Mesendoderm (in vitro differentiated cells): ENCODE results near the gene CPT1A.

ENCODE experiments used
- DNase-seq: peaks from one replicate; pipeline ENCODE4 v3.0.0; 2013
- H2AK5ac ChIP-seq: 2 replicates; pipeline ENCODE4 v1.6.1; 2013; ENCODE audit warnings: low read length, inconsistent platforms
- H2BK120ac ChIP-seq: 2 replicates; pipeline ENCODE4 v1.6.1; 2013; ENCODE audit warnings: low read depth, mild to moderate bottlenecking, low read length, moderate library complexity, mixed read lengths
- H2BK15ac ChIP-seq: replicated peaks from 2 replicates; pipeline ENCODE4 v1.6.1; 2013; ENCODE audit warnings: low read depth, mild to moderate bottlenecking, moderate library complexity
- H2BK5ac ChIP-seq: 2 replicates; pipeline ENCODE4 v1.6.1; 2013; ENCODE audit warnings: low read length, inconsistent platforms
- H3K18ac ChIP-seq: 2 replicates; pipeline ENCODE4 v1.6.1; 2013; ENCODE audit warnings: mild to moderate bottlenecking, low read length, mixed read lengths
- H3K23ac ChIP-seq: one replicate; pipeline ENCODE4 v1.6.1; 2013; ENCODE audit warnings: low read length
- H3K27ac ChIP-seq: 2 replicates; pipeline ENCODE4 v1.5.1; 2013; ENCODE audit warnings: low read depth, mild to moderate bottlenecking, inconsistent platforms, low read length, moderate library complexity
- H3K27me3 ChIP-seq: 2 replicates; pipeline ENCODE4 v1.6.1; 2013; ENCODE audit warnings: low read length, control low read depth, mild to moderate bottlenecking, inconsistent platforms; ENCODE audit not compliant: insufficient read depth, poor library complexity
- H3K36me3 ChIP-seq: 2 replicates; pipeline ENCODE4 v1.6.1; 2013; ENCODE audit warnings: low read length, inconsistent platforms; ENCODE audit not compliant: control insufficient read depth, insufficient read depth
- H3K4ac ChIP-seq: one replicate; pipeline ENCODE4 v1.6.1; 2013; ENCODE audit warnings: low read depth, mild to moderate bottlenecking, low read length, moderate library complexity
- H3K4me1 ChIP-seq: 2 replicates; pipeline ENCODE4 v1.6.1; 2013; ENCODE audit warnings: low read depth, low read length, inconsistent platforms; ENCODE audit not compliant: control insufficient read depth
- H3K4me2 ChIP-seq: 2 replicates; pipeline ENCODE4 v1.6.1; 2013; ENCODE audit warnings: low read length
- H3K4me3 ChIP-seq: 2 replicates; pipeline ENCODE4 v1.5.1; 2013; ENCODE audit warnings: mild to moderate bottlenecking, low read length
- H3K56ac ChIP-seq: one replicate; pipeline ENCODE4 v1.6.1; 2013; ENCODE audit warnings: low read length
- H3K79me1 ChIP-seq: 2 replicates; pipeline ENCODE4 v1.6.1; 2013; ENCODE audit warnings: low read length, inconsistent platforms
- H3K79me2 ChIP-seq: 2 replicates; pipeline ENCODE4 v1.6.1; 2013; ENCODE audit warnings: mild to moderate bottlenecking, low read length; ENCODE audit not compliant: control insufficient read depth, insufficient read depth
- H3K9ac ChIP-seq: 2 replicates; pipeline ENCODE4 v1.6.1; 2013; ENCODE audit warnings: low read length, inconsistent platforms
- H4K5ac ChIP-seq: one replicate; pipeline ENCODE4 v1.6.1; 2013; ENCODE audit warnings: low read length
- H4K8ac ChIP-seq: one replicate; pipeline ENCODE4 v1.6.1; 2013; ENCODE audit warnings: low read depth, mild to moderate bottlenecking, control low read depth, low read length, moderate library complexity
- WGBS: extraction: QIAGEN DNeasy Blood & Tissue Kit; methylation state at CpG from one replicate; pipeline ENCODE4 v1.1.7; 2013; ENCODE audit warnings: low lambda C conversion rate, missing lambda C conversion rate; ENCODE audit not compliant: insufficient coverage; ENCODE audit errors: extremely low coverage; 5-methylcytosine and 5-hydroxymethylcytosine counted together

CPT1A gene

GRCh38 chr11:68772936-68773335 lies 68.8 kb downstream of the CPT1A start:
- H3K4me3 ChIP-seq: no peak overlapping the region
- no peak overlapping the region for H3K56ac ChIP-seq
- H3K4me2 ChIP-seq: no peak overlapping the region
- no peak overlapping the region for H3K9ac ChIP-seq
- H3K27ac ChIP-seq: no peak overlapping the region
- DNase-seq: no peak
- H2AK5ac ChIP-seq: no peak overlapping the region
- no CpG with 5 or more reads among the region's 20 CpGs for WGBS
- no peak overlapping the region for H3K23ac ChIP-seq
- H3K79me2 ChIP-seq: no peaks in the 10 kb centered on the region
- no peak overlapping the region for H2BK120ac ChIP-seq
- no peak overlapping the region for H2BK15ac ChIP-seq
- peaks cover 2% of the 10 kb centered on the region for H3K36me3 ChIP-seq
- H3K18ac ChIP-seq: no peak overlapping the region
- H3K4me1 ChIP-seq: no peaks in the 10 kb centered on the region
- no peak overlapping the region for H4K8ac ChIP-seq
- no peak overlapping the region for H2BK5ac ChIP-seq
- no peaks in the 10 kb centered on the region for H3K27me3 ChIP-seq
- H3K4ac ChIP-seq: no peak overlapping the region
- no peaks in the 10 kb centered on the region for H3K79me1 ChIP-seq
- no peak overlapping the region for H4K5ac ChIP-seq

GRCh38 chr11:68770781-68771180 lies 70.9 kb downstream of the CPT1A start:
- no peaks in the 10 kb centered on the region for H3K79me1 ChIP-seq
- H3K4me2 ChIP-seq: no peak overlapping the region
- no peak for DNase-seq
- H3K27ac ChIP-seq: no peak overlapping the region
- peaks cover 2% of the 10 kb centered on the region for H3K36me3 ChIP-seq
- H4K5ac ChIP-seq: no peak overlapping the region
- H3K4me3 ChIP-seq: no peak overlapping the region
- H2AK5ac ChIP-seq: no peak overlapping the region
- WGBS: no CpG with 5 or more reads among the region's 12 CpGs
- no peaks in the 10 kb centered on the region for H3K27me3 ChIP-seq
- H4K8ac ChIP-seq: no peak overlapping the region
- H3K79me2 ChIP-seq: no peaks in the 10 kb centered on the region
- H3K18ac ChIP-seq: no peak overlapping the region
- no peak overlapping the region for H2BK15ac ChIP-seq
- H3K4ac ChIP-seq: no peak overlapping the region
- no peak overlapping the region for H2BK120ac ChIP-seq
- no peak overlapping the region for H3K56ac ChIP-seq
- no peaks in the 10 kb centered on the region for H3K4me1 ChIP-seq
- H3K23ac ChIP-seq: no peak overlapping the region
- no peak overlapping the region for H3K9ac ChIP-seq
- H2BK5ac ChIP-seq: no peak overlapping the region

DNA sequence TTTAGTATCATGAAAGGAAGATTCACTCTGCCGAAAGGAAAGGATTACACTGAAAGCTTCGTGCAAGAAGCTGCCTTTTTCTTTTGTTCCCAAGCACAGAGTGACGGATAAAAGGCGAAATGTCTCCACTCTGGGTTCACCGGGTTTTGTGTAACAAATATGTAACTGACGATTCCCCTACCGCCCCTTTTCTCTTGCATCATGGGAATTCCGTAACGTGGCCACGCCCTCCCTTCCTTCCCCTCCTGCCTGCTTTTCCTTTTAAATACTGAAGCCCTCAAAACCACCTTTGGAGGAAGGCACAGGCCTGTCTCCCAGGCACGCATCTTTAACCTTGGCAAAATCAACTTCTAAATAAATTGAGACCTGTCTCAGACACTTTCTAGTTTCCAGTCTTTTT lies 74.0 kb downstream of the CPT1A start:
- no peak overlapping the region for H3K23ac ChIP-seq
- H4K5ac ChIP-seq: no peak overlapping the region
- no peak for DNase-seq
- H3K56ac ChIP-seq: no peak overlapping the region
- no peak overlapping the region for H2BK5ac ChIP-seq
- no peak overlapping the region for H3K4me2 ChIP-seq
- no peak overlapping the region for H3K27ac ChIP-seq
- no peaks in the 10 kb centered on the region for H3K4me1 ChIP-seq
- no peaks in the 10 kb centered on the region for H3K27me3 ChIP-seq
- no CpG with 5 or more reads among the region's 11 CpGs for WGBS
- no peak overlapping the region for H2BK15ac ChIP-seq
- H2BK120ac ChIP-seq: no peak overlapping the region
- H3K36me3 ChIP-seq: peaks cover 2% of the 10 kb centered on the region
- no peaks in the 10 kb centered on the region for H3K79me1 ChIP-seq
- H3K18ac ChIP-seq: no peak overlapping the region
- H3K4me3 ChIP-seq: no peak overlapping the region
- no peaks in the 10 kb centered on the region for H3K79me2 ChIP-seq
- no peak overlapping the region for H2AK5ac ChIP-seq
- no peak overlapping the region for H3K9ac ChIP-seq
- no peak overlapping the region for H4K8ac ChIP-seq
- no peak overlapping the region for H3K4ac ChIP-seq

- no peak overlapping the region for H3K4me2 ChIP-seq
- no peak overlapping the region for H2BK5ac ChIP-seq
- H4K5ac ChIP-seq: no peak overlapping the region
- no peak overlapping the region for H2BK120ac ChIP-seq
- H3K27me3 ChIP-seq: no peaks in the 10 kb centered on the region
- H3K4me3 ChIP-seq: no peak overlapping the region
- no peak for DNase-seq
- no peak overlapping the region for H2AK5ac ChIP-seq
- H4K8ac ChIP-seq: no peak overlapping the region
- H3K4me1 ChIP-seq: no peaks in the 10 kb centered on the region
- no peak overlapping the region for H3K56ac ChIP-seq
- no peaks in the 10 kb centered on the region for H3K79me2 ChIP-seq
- H3K4ac ChIP-seq: no peak overlapping the region
- WGBS: no CpG with 5 or more reads among the region's 8 CpGs
- no peak overlapping the region for H3K9ac ChIP-seq
- no peaks in the 10 kb centered on the region for H3K79me1 ChIP-seq
- H3K27ac ChIP-seq: no peak overlapping the region
- H3K36me3 ChIP-seq: peaks cover 2% of the 10 kb centered on the region
- H3K23ac ChIP-seq: no peak overlapping the region
- no peak overlapping the region for H3K18ac ChIP-seq
- H2BK15ac ChIP-seq: no peak overlapping the region
Measured at GRCh38 chr11:68766786-68767185, 74.9 kb downstream of the CPT1A start.

DNA sequence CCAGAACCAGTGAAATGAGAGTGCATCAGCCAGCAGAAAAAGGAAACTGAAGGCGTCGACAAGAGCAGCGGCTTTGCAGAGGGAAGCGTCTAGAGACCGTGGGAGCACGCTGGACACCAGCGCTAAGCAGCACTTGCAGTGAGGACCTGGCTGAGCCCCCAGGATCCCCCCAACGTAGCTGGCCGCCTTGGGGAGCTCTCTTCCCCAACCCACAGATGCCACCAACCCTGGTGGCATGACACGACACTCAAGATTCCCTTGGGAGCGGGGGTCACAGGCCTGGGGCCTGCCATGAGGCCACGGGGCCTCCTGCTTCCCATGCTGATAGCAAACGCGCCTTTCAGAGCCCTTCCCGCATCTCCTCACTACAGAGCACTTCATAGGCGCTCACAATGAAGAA lies 77.0 kb downstream of the CPT1A start:
- no peak overlapping the region for H2BK120ac ChIP-seq
- no peak overlapping the region for H2AK5ac ChIP-seq
- no peak overlapping the region for H3K9ac ChIP-seq
- H3K79me2 ChIP-seq: no peaks in the 10 kb centered on the region
- no peaks in the 10 kb centered on the region for H3K4me1 ChIP-seq
- no peaks in the 10 kb centered on the region for H3K27me3 ChIP-seq
- H3K56ac ChIP-seq: peak overlapping the region; percentile 5
- no peak overlapping the region for H3K23ac ChIP-seq
- no peak overlapping the region for H4K8ac ChIP-seq
- no peak overlapping the region for H2BK15ac ChIP-seq
- no peak overlapping the region for H3K27ac ChIP-seq
- no peak overlapping the region for H2BK5ac ChIP-seq
- no peak overlapping the region for H3K4me2 ChIP-seq
- no peak overlapping the region for H3K4me3 ChIP-seq
- no peak overlapping the region for H3K18ac ChIP-seq
- no peak overlapping the region for H3K4ac ChIP-seq
- H4K5ac ChIP-seq: no peak overlapping the region
- H3K79me1 ChIP-seq: no peaks in the 10 kb centered on the region
- H3K36me3 ChIP-seq: peaks cover 2% of the 10 kb centered on the region
- WGBS: no CpG with 5 or more reads among the region's 16 CpGs
- DNase-seq: no peak

- Histone ChIP-seq H3K27me3 (no peaks in the 10 kb centered on the region), H3K36me3 (peaks cover 2% of the 10 kb centered on the region), H3K18ac (no peak overlapping the region), H3K4me3 (no peak overlapping the region), H3K9ac (no peak overlapping the region), H4K8ac (no peak overlapping the region), H2BK15ac (no peak overlapping the region), H2BK120ac (no peak overlapping the region), H4K5ac (no peak overlapping the region), H3K79me2 (no peaks in the 10 kb centered on the region), H3K4ac (no peak overlapping the region), H3K56ac (no peak overlapping the region), H3K4me1 (no peaks in the 10 kb centered on the region), H2BK5ac (no peak overlapping the region), H3K4me2 (no peak overlapping the region), H3K79me1 (no peaks in the 10 kb centered on the region), H2AK5ac (no peak overlapping the region), H3K23ac (no peak overlapping the region), H3K27ac (no peak overlapping the region)
- no peak for DNase-seq
- WGBS: no CpG with 5 or more reads among the region's 14 CpGs
Measured at GRCh38 chr11:68763926-68764657, 77.6 kb downstream of the CPT1A start.
